Stimulated activated CD4-positive, alpha-beta T cell treated with anti-CD3 and anti-CD28 coated beads, TNF-alpha, amount 100 ng/mL, for 1 hour (primary cell): ENCODE measurements around the gene SMAP1.
"Not testable (repeated sequence)": the region's sequence is repeated elsewhere in the genome, so short reads cannot be mapped to it uniquely, and the experiment has no call there.

Source experiments
- DNase-seq, 3 donors: peaks; one replicate each; pipeline ENCODE4 v3.0.0-alpha.2; 2020; ENCODE audit warnings: low read depth in 3 of 3, low spot score in 1 of 3

Gene SMAP1

DNA sequence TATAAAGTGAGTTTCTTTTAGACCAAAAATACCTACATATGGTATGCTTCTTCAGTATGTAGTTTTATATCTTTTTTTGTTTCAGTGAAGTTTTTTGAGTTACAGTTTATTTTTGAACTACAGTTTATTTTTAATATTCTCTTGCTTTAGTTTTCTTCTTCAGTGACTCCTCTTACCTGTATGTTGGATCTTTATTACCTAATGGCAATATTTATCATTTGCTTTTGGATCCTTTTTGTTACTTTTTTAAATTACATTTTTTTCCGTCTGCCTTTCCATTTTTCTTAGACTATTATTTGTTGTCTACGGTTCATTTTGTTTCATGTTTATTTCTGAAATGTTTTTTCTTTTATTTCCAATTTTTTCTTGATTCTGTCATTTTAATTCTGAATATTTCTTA, 71.9 kb downstream of the SMAP1 start:
- DNase-seq: no peak

DNA sequence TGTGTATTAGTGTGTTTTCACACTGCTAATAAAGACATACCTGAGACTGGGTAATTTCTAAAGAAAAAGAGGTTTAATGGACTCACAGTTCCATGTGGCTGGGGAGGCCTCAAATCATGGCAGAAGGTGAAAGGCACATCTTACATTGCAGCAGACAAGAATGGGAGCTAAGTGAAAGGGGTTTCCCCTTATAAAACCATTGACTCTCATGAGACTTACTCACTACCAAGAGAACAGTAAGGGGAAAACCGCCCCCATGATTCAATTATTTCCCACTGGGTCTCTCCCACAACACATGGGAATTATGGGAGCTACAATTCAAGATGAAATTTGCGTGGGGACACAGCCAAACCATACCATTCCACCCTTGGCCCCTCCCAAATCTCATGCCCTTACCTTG, 73.1 kb downstream of the SMAP1 start:
- DNase-seq: not testable (repeated sequence)

DNA sequence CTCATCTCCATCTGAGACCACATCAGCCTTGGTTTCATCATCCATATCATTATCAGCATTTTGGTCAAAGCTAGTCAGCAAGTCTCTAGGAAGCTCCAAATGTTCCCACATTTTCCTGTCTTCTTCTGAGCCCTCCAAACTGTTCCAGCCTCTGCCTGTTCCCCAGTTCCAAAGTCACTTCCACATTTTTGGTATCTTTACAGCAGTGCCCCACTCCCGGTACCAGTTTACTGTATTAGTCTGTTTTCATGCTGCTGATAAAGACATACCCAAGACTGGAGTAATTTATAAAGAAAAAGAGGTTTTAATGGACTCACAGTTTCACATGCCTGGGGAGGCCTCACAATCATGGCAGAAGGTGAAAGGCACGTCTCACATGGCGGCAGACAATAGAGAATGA, 74.8 kb downstream of the SMAP1 start:
- DNase-seq: not testable (repeated sequence)

- DNase-seq: no peak
Observed at GRCh38 chr6:70753870-70754380, 86.2 kb downstream of the SMAP1 start.

DNA sequence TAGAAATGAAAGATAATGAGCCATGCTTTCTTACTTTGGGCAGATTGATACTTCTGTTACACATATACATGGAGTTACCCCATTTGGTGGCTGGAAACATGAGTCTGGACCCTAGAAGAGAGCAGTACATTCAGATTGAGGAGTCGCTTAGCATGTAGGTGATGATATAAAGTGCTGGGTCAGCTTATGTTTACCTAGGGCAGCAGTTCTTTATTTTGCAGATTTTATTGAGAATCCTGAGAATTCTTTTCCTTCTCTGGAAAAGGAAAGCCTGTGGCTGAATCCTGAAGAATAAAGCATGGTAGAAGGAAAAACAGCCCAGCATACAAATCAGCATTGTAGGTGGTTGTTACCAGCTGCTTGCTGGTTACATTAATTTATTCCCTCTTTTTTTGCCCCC, 91.2 kb downstream of the SMAP1 start:
- no peak for DNase-seq

GRCh38 chr6:70763754-70764510, 96.2 kb downstream of the SMAP1 start:
- DNase-seq: no peak

GRCh38 chr6:70764706-70765105, 97.0 kb downstream of the SMAP1 start:
- no peak for DNase-seq

- DNase-seq: not testable (repeated sequence)
Observed at GRCh38 chr6:70771351-70771750, 103.7 kb downstream of the SMAP1 start.

GRCh38 chr6:70779934-70780333, 112.3 kb downstream of the SMAP1 start:
- DNase-seq: no peak

- no peak for DNase-seq
Observed at GRCh38 chr6:70790483-70791224, 123.0 kb downstream of the SMAP1 start.

GRCh38 chr6:70797625-70798024, 129.9 kb downstream of the SMAP1 start:
- no peak for DNase-seq

DNA sequence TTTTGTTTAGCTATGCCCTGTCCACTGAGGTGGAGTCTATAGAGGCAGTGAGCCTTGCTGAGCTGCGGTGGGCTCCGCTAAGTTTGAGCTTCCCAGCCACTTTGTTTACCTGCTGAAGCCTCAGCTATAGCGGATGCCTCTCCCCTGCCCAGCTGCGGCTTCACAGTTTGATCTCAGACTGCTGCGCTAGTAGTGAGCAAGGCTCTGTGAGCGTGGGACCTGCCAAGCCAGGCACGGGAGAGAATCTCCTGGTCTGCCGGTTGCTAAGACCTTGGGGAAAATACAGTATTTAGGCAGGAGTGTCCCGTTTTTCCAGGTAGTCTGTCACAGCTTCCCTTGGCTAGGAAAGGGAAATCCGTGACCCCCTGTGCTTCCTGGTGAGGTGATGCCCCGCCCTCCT, 138.4 kb downstream of the SMAP1 start:
- DNase-seq: no peak

- DNase-seq: no peak
Observed at GRCh38 chr6:70811788-70812187, 144.1 kb downstream of the SMAP1 start.

DNA sequence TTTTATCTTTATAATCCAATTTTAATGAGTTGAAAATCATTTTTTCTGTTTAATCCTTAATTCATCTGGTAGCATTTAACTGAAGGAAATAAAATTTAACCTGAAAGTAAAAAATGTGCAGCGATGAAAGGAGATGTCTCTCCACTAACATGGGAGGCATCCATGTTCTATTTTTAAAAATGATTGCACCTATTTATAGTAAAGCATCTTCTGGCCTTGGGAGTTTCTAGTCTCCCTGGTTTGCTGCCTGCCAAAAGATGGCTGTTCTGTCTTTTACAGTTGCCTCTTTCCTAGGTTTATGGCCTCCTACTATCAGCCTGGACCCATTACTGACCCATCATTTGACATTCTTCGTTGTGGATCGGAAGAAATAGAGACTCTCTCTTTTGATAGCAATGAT, 146.2 kb downstream of the SMAP1 start:
- no peak for DNase-seq

DNA sequence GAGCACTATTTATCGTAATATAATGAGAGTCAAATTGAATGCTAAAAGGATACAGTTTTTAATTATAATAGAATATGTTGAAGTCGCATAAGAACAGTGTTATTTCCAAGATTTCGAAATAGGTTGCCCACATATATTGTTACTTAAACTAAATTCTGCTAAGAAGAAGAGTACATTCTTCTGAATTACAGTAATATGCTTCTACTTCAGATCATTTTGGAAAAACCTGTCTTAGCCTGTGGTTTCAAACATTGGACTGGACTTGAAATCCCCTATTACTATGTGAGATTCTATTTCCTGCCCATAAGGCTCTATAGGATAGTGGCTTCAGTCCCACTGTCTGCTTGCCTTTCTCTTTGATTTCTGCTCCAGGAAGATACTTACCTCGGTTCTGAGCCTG, 152.0 kb downstream of the SMAP1 start:
- no peak for DNase-seq

DNA sequence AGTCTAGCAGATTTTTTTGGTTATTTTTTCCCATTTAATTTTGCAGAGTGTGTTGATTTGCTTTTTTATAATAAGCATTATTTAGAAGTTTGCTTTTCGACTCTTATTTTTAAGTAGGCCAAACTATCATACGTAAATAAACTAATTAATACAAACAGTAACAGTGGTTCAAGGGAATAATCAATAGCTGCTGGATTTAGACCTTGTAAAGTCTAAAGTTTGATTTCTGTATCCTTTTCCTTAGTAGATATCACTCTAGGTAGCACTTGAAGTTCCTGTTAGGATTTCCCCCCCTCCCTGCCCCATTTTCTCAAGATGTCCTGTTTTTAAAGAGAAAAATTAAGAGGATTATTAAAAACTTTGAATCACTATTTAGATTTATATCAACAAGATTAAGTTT, 153.1 kb downstream of the SMAP1 start:
- DNase-seq: no peak

DNA sequence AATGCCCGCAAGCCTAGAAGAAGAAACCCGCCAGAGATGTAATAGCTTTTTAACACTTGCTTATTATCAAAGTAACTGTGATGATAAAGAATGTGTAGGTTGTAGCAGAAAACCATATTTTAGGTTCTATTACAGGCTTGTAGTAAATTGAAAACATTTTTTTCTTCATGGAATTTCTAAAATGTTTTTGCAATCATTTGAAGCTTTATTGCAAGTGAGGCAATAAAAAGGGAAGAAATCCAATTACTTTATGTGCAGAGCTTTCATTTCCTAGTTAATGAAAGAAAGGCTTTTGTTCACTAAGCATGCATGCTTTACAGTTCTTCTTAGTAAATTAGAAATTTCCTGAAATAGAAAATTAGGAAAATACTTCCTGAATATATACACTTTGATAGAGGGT, 154.1 kb downstream of the SMAP1 start:
- DNase-seq: no peak

GRCh38 chr6:70823651-70824050, 156.0 kb downstream of the SMAP1 start:
- no peak for DNase-seq

- no peak for DNase-seq
Observed at GRCh38 chr6:70831427-70831826, 163.7 kb downstream of the SMAP1 start.

DNA sequence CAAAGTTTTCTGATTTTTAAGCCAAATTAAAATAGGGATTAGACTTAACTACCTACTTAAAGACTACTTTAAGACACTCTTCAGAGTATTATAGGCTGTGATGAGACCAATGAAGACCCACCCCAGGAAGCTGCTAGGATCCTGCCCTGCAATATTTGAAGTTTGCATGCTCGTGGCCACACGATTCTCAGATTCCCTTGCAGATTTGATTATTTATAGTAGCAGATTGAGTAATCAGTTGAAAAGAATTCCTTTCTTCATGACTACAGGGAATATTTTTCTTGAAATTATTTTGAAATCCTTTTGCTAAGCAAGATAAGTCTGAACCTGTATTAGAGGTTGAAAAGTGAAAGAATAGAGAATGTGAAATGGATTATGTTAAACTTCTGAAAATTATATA, 166.8 kb downstream of the SMAP1 start:
- no peak for DNase-seq

- no peak for DNase-seq
Observed at GRCh38 chr6:70838907-70839285, 171.2 kb downstream of the SMAP1 start.
